Sigmoid colon (tissue), 7 donors: ENCODE measurements around the gene CSTPP1. TPM values are rescaled to one million over a fixed set of nuclear protein-coding genes. Genes with fewer than 3 reads are reported as not detected.
A peak's percentile ranks its signal among the peaks of the same experiment; 100 is the strongest.

Source experiments
- DNase-seq: peaks from one replicate; pipeline ENCODE4 v3.0.0-alpha.2; 2019
- H3K27ac ChIP-seq, 4 donors: fragments of 200-600 bp; sonication (generic); one replicate each; pipeline ENCODE4 v1.5.1; 2016 to 2019; ENCODE audit warnings: mild to moderate bottlenecking in 1 of 4
- H3K27me3 ChIP-seq, 3 donors: fragments of 200-600 bp; sonication (generic); one replicate each; pipeline ENCODE4 v1.5.1; 2019; ENCODE audit warnings: mild to moderate bottlenecking in 1 of 3
- H3K36me3 ChIP-seq, 4 donors: fragments of 200-600 bp; sonication (generic); one replicate each; pipeline ENCODE4 v1.5.1; 2016 to 2019
- H3K4me1 ChIP-seq, 4 donors: fragments of 200-600 bp; sonication (generic); one replicate each; pipeline ENCODE4 v1.5.1; 2017 to 2019
- H3K4me3 ChIP-seq, 4 donors: fragments of 200-600 bp; sonication (generic); one replicate each; pipeline ENCODE4 v1.5.1; 2017 to 2019; ENCODE audit warnings: mild to moderate bottlenecking in 2 of 4, moderate library complexity in 1 of 4
- H3K9me3 ChIP-seq, 4 donors: fragments of 200-600 bp in 3 of 4; sonication (generic) in 3 of 4; one replicate each; pipeline versions ENCODE4 v1.5.1 to v1.6.1; 2013 to 2019
- EP300 ChIP-seq, 4 donors: sonication (generic); formaldehyde crosslinking; IDR thresholded peaks; one replicate each; pipeline ENCODE4 v1.6.1; 2017; ENCODE audit warnings: antibody characterized with exemption in 4 of 4
- POLR2A ChIP-seq, 2 donors: fragments of 450-650 bp; IDR thresholded peaks; one replicate each; pipeline ENCODE4 v1.6.1; 2016; ENCODE audit warnings: antibody characterized with exemption in 2 of 2, mild to moderate bottlenecking in 2 of 2, moderate library complexity in 2 of 2
- POLR2AphosphoS5 ChIP-seq, 4 donors: sonication (generic); formaldehyde crosslinking; IDR thresholded peaks; one replicate each; pipeline ENCODE4 v1.6.1; 2017; ENCODE audit warnings: antibody characterized with exemption in 4 of 4
- WGBS, 2 donors: extraction: QIAGEN DNeasy Blood & Tissue Kit; methylation state at CpG; one replicate each; pipeline ENCODE4 v1.1.7; 2013; 5-methylcytosine and 5-hydroxymethylcytosine counted together
- intact Hi-C: fragments of 100-400 bp; cut with DNase I; formaldehyde crosslinking; loops from one replicate; pipeline ENCODE4 v1.15.1; 2023
- polyA plus RNA-seq, 3 donors: library from polyadenylated mRNA; stranded (reverse); fragments of 200-250 nt; gene quantifications; one replicate each; pipeline ENCODE4 v1.2.3, GENCODE V29; 2013
- total RNA-seq, 4 donors: library from RNA; depleted of rRNA; stranded (reverse); fragments of >200 nt; gene quantifications; one replicate each; pipeline ENCODE4 v1.1.0, GENCODE V29; 2016
- TF ChIP-seq, protein P1 (sequence below), 4 experiments: fragments of 450-650 bp in 3 of 4; fragments of 200-600 bp in 1 of 4; IDR thresholded peaks; one replicate each; pipeline ENCODE4 v1.5.1; 2016 to 2019; ENCODE audit warnings: antibody characterized with exemption in 4 of 4, mild to moderate bottlenecking in 3 of 4, moderate library complexity in 2 of 4
- donor health status: healthy with polysubstance abuse.
- donor health status: Bipolar disorder and iron deficiency.
- donor health status: healthy.

The CSTPP1 gene
- total and polyA plus RNA-seq, 7 donors = 12.9 to 29.4 (median 22.8) TPM

DNA sequence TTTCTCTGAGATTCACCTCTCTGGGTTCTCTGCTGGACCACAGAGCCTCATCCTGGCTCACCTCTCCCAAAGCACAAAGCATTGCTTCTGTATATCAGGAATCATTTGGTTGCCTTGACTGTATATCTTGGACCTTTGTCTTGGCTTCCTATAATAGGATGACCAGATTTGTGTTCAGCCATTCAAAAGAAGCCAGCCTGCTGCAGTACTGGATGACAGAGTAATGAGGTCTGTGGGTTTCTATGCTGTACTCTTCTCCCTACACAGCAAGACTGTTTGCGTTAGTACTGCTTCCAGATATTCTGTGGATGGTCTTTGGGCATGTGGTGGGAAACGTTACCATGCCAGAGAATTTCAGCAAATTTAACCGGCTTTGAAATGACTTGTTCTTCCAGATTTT lies 200.4 kb downstream of the CSTPP1 start:
- no peak for TF ChIP-seq EP300 (IDR thresholded peaks at IDR 0.05)
- TF ChIP-seq POLR2AphosphoS5 (IDR thresholded peaks at IDR 0.05) = no peak
- TF ChIP-seq, protein P1, sequence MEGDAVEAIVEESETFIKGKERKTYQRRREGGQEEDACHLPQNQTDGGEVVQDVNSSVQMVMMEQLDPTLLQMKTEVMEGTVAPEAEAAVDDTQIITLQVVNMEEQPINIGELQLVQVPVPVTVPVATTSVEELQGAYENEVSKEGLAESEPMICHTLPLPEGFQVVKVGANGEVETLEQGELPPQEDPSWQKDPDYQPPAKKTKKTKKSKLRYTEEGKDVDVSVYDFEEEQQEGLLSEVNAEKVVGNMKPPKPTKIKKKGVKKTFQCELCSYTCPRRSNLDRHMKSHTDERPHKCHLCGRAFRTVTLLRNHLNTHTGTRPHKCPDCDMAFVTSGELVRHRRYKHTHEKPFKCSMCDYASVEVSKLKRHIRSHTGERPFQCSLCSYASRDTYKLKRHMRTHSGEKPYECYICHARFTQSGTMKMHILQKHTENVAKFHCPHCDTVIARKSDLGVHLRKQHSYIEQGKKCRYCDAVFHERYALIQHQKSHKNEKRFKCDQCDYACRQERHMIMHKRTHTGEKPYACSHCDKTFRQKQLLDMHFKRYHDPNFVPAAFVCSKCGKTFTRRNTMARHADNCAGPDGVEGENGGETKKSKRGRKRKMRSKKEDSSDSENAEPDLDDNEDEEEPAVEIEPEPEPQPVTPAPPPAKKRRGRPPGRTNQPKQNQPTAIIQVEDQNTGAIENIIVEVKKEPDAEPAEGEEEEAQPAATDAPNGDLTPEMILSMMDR (IDR thresholded peaks at IDR 0.05) = no peak
- TF ChIP-seq POLR2A (IDR thresholded peaks at IDR 0.05) = no peak
- no peak overlapping the region for H3K27ac ChIP-seq
- whole genome bisulfite sequencing, 2 donors = 91 to 97% methylated on average over 3 of the region's 3 CpGs

DNA sequence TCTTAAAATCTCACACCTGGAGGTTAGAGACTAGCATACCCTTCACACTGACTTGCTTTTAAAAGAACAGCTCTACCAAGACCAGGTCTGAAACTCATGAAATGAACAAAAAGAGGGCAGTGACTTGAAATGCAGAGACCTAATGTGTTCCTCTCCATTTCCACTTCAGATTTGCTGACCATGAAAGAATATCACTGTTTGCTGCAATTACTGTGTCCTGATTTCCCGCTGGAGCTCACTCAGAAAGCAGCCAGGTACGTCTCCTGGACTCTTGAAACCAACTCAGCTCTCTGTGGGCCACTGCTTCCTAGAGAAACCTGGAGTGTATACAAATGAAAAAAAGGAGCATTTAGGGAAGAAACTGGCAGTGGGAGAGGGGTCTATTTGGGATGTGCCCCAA lies 200.9 kb downstream of the CSTPP1 start:
- intact Hi-C loops = no loop called here
- Histone ChIP-seq H3K9me3 (no peaks in the 10 kb centered on the region), H3K4me1 (peaks cover 0 to under 1% (median under 1%) of the 10 kb centered on the region in 4 donors), H3K27me3 (no peaks in the 10 kb centered on the region), H3K27ac (no peak overlapping the region), H3K4me3 (no peak overlapping the region), H3K36me3 (peaks cover 0 to 11% (median 3%) of the 10 kb centered on the region in 4 donors)
- peak; percentile 2 for DNase-seq
- TF ChIP-seq EP300 (IDR thresholded peaks at IDR 0.05) = no peak
- no peak for TF ChIP-seq POLR2A (IDR thresholded peaks at IDR 0.05)
- TF ChIP-seq, protein P1 (IDR thresholded peaks at IDR 0.05) = no peak
- no peak for TF ChIP-seq POLR2AphosphoS5 (IDR thresholded peaks at IDR 0.05)
- 97 to 98% methylated on average over 2 of the region's 2 CpGs for WGBS, 2 donors

More for the DNA sequence above, 200.4 kb downstream of the CSTPP1 start:
- H3K4me3 ChIP-seq = no peak overlapping the region
- peaks cover 0 to 11% (median 3%) of the 10 kb centered on the region in 4 donors for H3K36me3 ChIP-seq
- H3K27me3 ChIP-seq = no peaks in the 10 kb centered on the region
- peak; percentile 14 for DNase-seq
- intact Hi-C loops = no loop called here
- H3K4me1 ChIP-seq = no peaks in the 10 kb centered on the region
- H3K9me3 ChIP-seq = no peaks in the 10 kb centered on the region

GRCh38 chr11:47139878-47140277 lies 203.3 kb downstream of the CSTPP1 start:
- H3K36me3 ChIP-seq = peaks cover 0 to 11% (median 3%) of the 10 kb centered on the region in 4 donors
- DNase-seq = no peak
- no peaks in the 10 kb centered on the region for H3K9me3 ChIP-seq
- intact Hi-C loops = no loop called here
- no peaks in the 10 kb centered on the region for H3K27me3 ChIP-seq
- no peak overlapping the region for H3K4me3 ChIP-seq
- TF ChIP-seq POLR2A (IDR thresholded peaks at IDR 0.05) (no peak), POLR2AphosphoS5 (IDR thresholded peaks at IDR 0.05) (no peak), EP300 (IDR thresholded peaks at IDR 0.05) (no peak)
- TF ChIP-seq, protein P1 (IDR thresholded peaks at IDR 0.05) = no peak
- H3K27ac ChIP-seq = no peak overlapping the region
- WGBS, 2 donors = 90% methylated on average over 4 of the region's 4 CpGs
- H3K4me1 ChIP-seq = peaks cover 0 to 14% (median 10%) of the 10 kb centered on the region in 4 donors

DNA sequence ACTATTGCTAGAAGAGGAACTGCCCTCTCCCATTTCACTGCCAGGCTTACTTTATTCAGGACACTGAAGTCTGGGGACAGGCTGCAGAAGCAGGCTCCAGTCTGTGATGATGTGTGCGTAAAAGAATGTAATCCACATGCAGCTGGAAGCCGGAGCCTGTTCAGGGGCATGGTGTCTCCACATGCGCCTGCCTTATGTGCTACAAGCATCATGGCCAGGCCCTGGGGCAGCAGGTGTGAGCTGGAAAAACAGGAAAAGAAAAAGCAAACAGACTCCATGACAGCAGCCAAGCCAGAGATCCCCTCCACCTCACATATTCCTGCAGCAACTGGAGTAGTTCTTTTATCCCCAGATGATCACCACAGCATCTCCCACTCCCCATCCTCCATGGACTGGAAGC lies 206.8 kb downstream of the CSTPP1 start:
- Histone ChIP-seq H3K9me3 (no peaks in the 10 kb centered on the region), H3K36me3 (no peaks in the 10 kb centered on the region), H3K4me1 (peaks cover 0 to 15% (median 11%) of the 10 kb centered on the region in 4 donors), H3K27me3 (no peaks in the 10 kb centered on the region), H3K27ac (peak overlapping the region in 2 of 4 donors; percentile 55), H3K4me3 (no peak overlapping the region)
- no peak for TF ChIP-seq EP300 (IDR thresholded peaks at IDR 0.05)
- peak in 1 of 4 donors; percentile 39 for TF ChIP-seq POLR2AphosphoS5 (IDR thresholded peaks at IDR 0.05)
- intact Hi-C loops = no loop called here
- peak; percentile 81 for DNase-seq
- 63 to 73% methylated on average over 3 of the region's 3 CpGs for WGBS, 2 donors

DNA sequence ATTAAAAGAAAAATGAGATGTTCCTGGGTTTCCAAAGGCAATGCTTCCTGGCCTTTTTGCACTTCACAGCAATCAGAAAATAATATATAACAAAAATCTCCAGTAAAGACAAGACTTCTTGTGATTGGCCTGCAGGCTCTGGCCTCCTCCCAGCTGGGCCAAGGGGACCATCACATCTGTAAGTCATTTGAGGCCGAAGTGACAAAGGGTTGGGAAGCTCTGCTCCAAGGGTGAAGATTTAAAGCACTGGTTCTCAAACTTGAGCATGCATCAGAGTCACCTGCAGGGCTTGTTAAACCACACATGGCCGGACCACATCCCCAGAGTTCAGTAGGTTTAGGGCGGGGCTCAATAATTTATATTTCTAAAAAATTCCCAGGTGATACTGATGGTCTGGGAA lies 208.0 kb downstream of the CSTPP1 start:
- TF ChIP-seq, protein P1 (IDR thresholded peaks at IDR 0.05) = no peak
- TF ChIP-seq EP300 (IDR thresholded peaks at IDR 0.05) = no peak
- TF ChIP-seq POLR2AphosphoS5 (IDR thresholded peaks at IDR 0.05) = no peak
- no peak for TF ChIP-seq POLR2A (IDR thresholded peaks at IDR 0.05)
- intact Hi-C loops = no loop called here
- Histone ChIP-seq H3K9me3 (no peaks in the 10 kb centered on the region), H3K27ac (no peak overlapping the region), H3K4me3 (no peak overlapping the region), H3K4me1 (peaks cover 0 to 27% (median 23%) of the 10 kb centered on the region in 4 donors), H3K27me3 (no peaks in the 10 kb centered on the region), H3K36me3 (no peaks in the 10 kb centered on the region)
- peak; percentile 18 for DNase-seq
- WGBS, 2 donors = 91 to 92% methylated on average over 3 of the region's 3 CpGs
